NT2/D1 (cell line): ENCODE measurements around the gene ATXN10.

Source experiments
- SUZ12 ChIP-seq: IDR thresholded peaks from 2 replicates; pipeline ENCODE4 v1.6.1; 2011; ENCODE audit not compliant: insufficient read length, insufficient read depth; ENCODE audit errors: extremely low read depth
- YY1 ChIP-seq: IDR thresholded peaks from 2 replicates; pipeline ENCODE4 v1.6.1; 2011; ENCODE audit not compliant: insufficient read length, insufficient read depth
- ZNF274 ChIP-seq: IDR thresholded peaks from 2 replicates; pipeline ENCODE4 v1.6.1; 2011; ENCODE audit warnings: mild to moderate bottlenecking, low read depth, low read length

DNA sequence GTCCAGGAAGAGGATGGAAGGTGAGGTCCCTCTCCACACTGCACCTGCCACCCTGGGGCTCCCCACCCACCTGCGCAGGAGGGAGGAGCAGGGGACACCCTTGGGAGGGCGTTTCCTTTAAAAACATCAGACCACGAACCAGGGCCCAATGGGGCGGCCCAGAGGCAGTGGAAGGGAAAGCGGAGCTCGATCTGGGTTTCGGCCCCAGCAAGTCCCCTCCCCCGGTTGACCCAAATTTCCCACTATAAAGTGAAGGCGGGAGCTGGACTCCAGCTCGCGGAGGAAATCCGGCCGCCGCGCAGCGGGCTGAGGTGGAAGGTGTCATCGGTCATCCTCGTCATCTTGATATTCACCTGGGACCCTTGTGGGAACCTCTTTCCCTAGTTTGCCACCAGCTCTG lies 206.0 kb downstream of the ATXN10 start:
- TF ChIP-seq ZNF274 (no peak), YY1 (no peak), SUZ12 (no peak)
